ENCODE data around the gene EYA3. TPM values are rescaled to one million over a fixed set of nuclear protein-coding genes. Genes with fewer than 3 reads are reported as not detected.

Gene EYA3
- total RNA-seq, 1 donor from 2014 or later, result 20.7 TPM

- Mint-ChIP-seq H3K9me3 (ENCODE audit: unreplicated experiment) (no peaks in the 10 kb centered on the region), H3K27ac (ENCODE audit: unreplicated experiment) (peak overlapping the region; percentile 44), H3K27me3 (ENCODE audit: unreplicated experiment) (peaks cover 2% of the 10 kb centered on the region), H3K36me3 (ENCODE audit: low read depth, unreplicated experiment) (no peaks in the 10 kb centered on the region), H3K4me3 (ENCODE audit: unreplicated experiment) (no peak overlapping the region), H3K4me1 (ENCODE audit: unreplicated experiment) (peaks cover 9% of the 10 kb centered on the region)
- DNase-seq (ENCODE audit: low spot score), result peak; percentile 18
- TF ChIP-seq CTCF (IDR thresholded peaks at IDR 0.05; ENCODE audit: unreplicated experiment), result no peak
Observed at GRCh38 chr1:28104866-28105467, 16.6 kb upstream of the EYA3 start.

- no peaks in the 10 kb centered on the region for H3K36me3 Mint-ChIP-seq (ENCODE audit: low read depth, unreplicated experiment)
- H3K27ac Mint-ChIP-seq (ENCODE audit: unreplicated experiment), result no peak overlapping the region
- H3K4me3 Mint-ChIP-seq (ENCODE audit: unreplicated experiment), result no peak overlapping the region
- H3K9me3 Mint-ChIP-seq (ENCODE audit: unreplicated experiment), result no peaks in the 10 kb centered on the region
- no peak for TF ChIP-seq CTCF (IDR thresholded peaks at IDR 0.05; ENCODE audit: unreplicated experiment)
- H3K4me1 Mint-ChIP-seq (ENCODE audit: unreplicated experiment), result peaks cover 9% of the 10 kb centered on the region
- peaks cover 2% of the 10 kb centered on the region for H3K27me3 Mint-ChIP-seq (ENCODE audit: unreplicated experiment)
- no peak for DNase-seq (ENCODE audit: low spot score)
Observed at GRCh38 chr1:28102189-28102588, 13.8 kb upstream of the EYA3 start.

- DNase-seq (ENCODE audit: low spot score), result no peak
- Mint-ChIP-seq H3K4me1 (ENCODE audit: unreplicated experiment) (no peaks in the 10 kb centered on the region), H3K9me3 (ENCODE audit: unreplicated experiment) (no peaks in the 10 kb centered on the region), H3K36me3 (ENCODE audit: low read depth, unreplicated experiment) (no peaks in the 10 kb centered on the region), H3K4me3 (ENCODE audit: unreplicated experiment) (no peak overlapping the region), H3K27ac (ENCODE audit: unreplicated experiment) (no peak overlapping the region), H3K27me3 (ENCODE audit: unreplicated experiment) (peaks cover 2% of the 10 kb centered on the region)
- no peak for TF ChIP-seq CTCF (IDR thresholded peaks at IDR 0.05; ENCODE audit: unreplicated experiment)
Observed at GRCh38 chr1:28099050-28099769, 10.8 kb upstream of the EYA3 start.

GRCh38 chr1:28097100-28097472, 8.7 kb upstream of the EYA3 start:
- H3K9me3 Mint-ChIP-seq (ENCODE audit: unreplicated experiment), result no peaks in the 10 kb centered on the region

More at GRCh38 chr1:28097100-28097472, 8.7 kb upstream of the EYA3 start:
- Mint-ChIP-seq H3K27ac (ENCODE audit: unreplicated experiment) (no peak overlapping the region), H3K27me3 (ENCODE audit: unreplicated experiment) (no peaks in the 10 kb centered on the region), H3K36me3 (ENCODE audit: low read depth, unreplicated experiment) (no peaks in the 10 kb centered on the region), H3K4me3 (ENCODE audit: unreplicated experiment) (no peak overlapping the region), H3K4me1 (ENCODE audit: unreplicated experiment) (no peaks in the 10 kb centered on the region)
- DNase-seq (ENCODE audit: low spot score), result no peak
- no peak for TF ChIP-seq CTCF (IDR thresholded peaks at IDR 0.05; ENCODE audit: unreplicated experiment)

Data from endothelial cell (in vitro differentiated cells).